T-helper 2 cell treated with Interferon-gamma antibody and Interleukin-4, amounts not matched to agents 5 μg/mL and 100 μg/mL, for 36 hours (primary cell): Measurements from ENCODE around the gene CBY2.

ENCODE experiments used
- DNase-seq: peaks from one replicate; pipeline ENCODE4 v3.0.0; 2021; ENCODE audit warnings: low spot score
- H3K27ac Mint-ChIP-seq: one replicate; pipeline ENCODE4 v1.8.0; 2021; ENCODE audit warnings: mild to moderate bottlenecking, mixed read lengths
- H3K27me3 Mint-ChIP-seq: one replicate; pipeline ENCODE4 v1.8.0; 2021; ENCODE audit warnings: low read depth, mixed read lengths
- H3K36me3 Mint-ChIP-seq: one replicate; pipeline ENCODE4 v1.8.0; 2021; ENCODE audit warnings: low read depth, mixed read lengths
- H3K4me1 Mint-ChIP-seq: one replicate; pipeline ENCODE4 v1.8.0; 2021; ENCODE audit warnings: low read depth, mixed read lengths
- H3K4me3 Mint-ChIP-seq: one replicate; pipeline ENCODE4 v1.8.0; 2022; ENCODE audit warnings: mild to moderate bottlenecking, moderate library complexity, mixed read lengths
- H3K9me3 Mint-ChIP-seq: one replicate; pipeline ENCODE4 v1.8.0; 2021; ENCODE audit warnings: mixed read lengths

The CBY2 gene

DNA sequence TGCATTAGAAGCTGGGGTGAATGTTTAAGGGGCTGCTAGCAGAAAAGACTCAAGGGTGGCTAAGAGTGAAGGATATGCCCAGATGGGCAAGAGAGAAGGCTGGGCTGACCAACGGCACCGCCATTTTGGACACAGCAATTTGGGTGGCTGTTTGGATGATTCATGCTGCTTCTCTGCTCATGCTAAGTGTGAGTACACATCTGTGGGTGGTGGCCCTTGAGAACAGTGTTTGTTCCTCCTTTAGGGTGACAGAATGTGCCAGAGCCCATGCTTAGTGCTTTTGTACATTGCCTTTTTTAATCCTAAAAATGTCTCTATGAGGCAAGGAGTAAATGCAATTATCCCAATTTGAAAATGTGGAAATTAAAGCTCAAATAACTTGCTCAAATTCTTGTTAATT, 9.8 kb downstream of the CBY2 start:
- Mint-ChIP-seq H3K27ac (no peak overlapping the region), H3K4me1 (no peaks in the 10 kb centered on the region), H3K36me3 (no peaks in the 10 kb centered on the region), H3K9me3 (no peaks in the 10 kb centered on the region), H3K27me3 (no peaks in the 10 kb centered on the region), H3K4me3 (no peak overlapping the region)
- no peak for DNase-seq

DNA sequence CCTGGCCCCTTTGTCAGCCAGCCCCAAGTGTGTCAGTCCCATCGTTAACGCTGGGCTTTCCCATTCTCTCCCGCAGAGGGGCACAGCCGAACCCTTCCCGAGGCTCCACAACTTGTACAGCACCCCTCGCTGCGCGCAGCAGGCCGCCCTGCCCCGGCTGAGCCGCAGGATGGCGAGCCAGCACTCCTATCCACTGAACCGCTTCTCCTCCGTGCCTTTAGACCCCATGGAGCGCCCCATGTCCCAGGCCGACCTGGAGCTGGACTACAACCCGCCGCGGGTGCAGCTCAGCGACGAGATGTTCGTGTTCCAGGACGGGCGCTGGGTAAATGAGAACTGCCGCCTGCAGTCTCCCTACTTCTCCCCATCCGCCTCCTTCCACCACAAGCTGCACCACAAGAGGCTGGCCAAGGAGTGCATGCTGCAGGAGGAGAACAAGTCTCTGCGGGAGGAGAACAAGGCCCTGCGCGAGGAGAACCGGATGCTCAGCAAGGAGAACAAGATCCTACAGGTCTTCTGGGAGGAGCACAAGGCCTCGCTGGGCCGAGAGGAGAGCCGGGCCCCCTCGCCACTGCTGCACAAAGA, 11.1 kb downstream of the CBY2 start:
- Mint-ChIP-seq H3K27me3 (peaks cover 4% of the 10 kb centered on the region), H3K27ac (no peak overlapping the region), H3K36me3 (no peaks in the 10 kb centered on the region), H3K4me3 (no peak overlapping the region), H3K9me3 (no peaks in the 10 kb centered on the region), H3K4me1 (no peaks in the 10 kb centered on the region)
- no peak for DNase-seq

DNA sequence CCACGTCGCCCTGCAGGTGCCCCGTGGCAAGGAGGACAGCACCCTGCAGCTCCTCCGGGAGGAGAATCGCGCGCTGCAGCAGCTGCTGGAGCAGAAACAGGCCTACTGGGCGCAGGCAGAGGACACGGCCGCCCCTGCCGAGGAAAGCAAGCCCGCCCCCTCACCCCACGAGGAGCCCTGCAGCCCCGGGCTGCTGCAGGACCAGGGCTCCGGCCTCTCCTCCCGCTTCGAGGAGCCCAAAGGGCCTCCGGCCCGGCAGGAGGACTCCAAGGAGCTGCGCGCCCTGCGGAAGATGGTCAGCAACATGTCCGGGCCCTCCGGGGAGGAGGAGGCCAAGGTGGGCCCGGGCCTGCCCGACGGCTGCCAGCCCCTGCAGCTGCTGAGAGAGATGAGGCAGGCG, 11.6 kb downstream of the CBY2 start:
- no peak overlapping the region for H3K4me3 Mint-ChIP-seq
- peaks cover 5% of the 10 kb centered on the region for H3K27me3 Mint-ChIP-seq
- H3K36me3 Mint-ChIP-seq = no peaks in the 10 kb centered on the region
- no peaks in the 10 kb centered on the region for H3K4me1 Mint-ChIP-seq
- no peak for DNase-seq
- no peaks in the 10 kb centered on the region for H3K9me3 Mint-ChIP-seq
- no peak overlapping the region for H3K27ac Mint-ChIP-seq

DNA sequence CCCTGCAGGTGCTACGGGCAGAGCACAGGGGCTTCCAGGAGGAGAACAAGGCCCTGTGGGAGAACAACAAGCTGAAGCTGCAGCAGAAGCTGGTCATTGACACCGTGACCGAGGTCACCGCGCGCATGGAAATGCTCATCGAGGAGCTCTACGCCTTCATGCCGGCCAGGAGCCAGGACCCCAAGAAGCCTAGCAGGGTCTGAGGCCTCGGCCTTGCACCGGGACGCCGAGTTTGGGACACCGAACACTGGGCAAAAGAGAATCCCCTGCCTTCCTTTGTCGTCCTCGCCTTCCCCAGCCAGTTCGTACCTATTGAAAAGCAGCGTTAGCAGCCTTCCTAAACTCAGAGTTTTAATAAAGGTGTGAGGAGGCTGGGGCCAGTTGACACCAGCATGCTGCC, 12.1 kb downstream of the CBY2 start:
- H3K4me3 Mint-ChIP-seq = no peak overlapping the region
- no peak overlapping the region for H3K27ac Mint-ChIP-seq
- no peaks in the 10 kb centered on the region for H3K9me3 Mint-ChIP-seq
- no peaks in the 10 kb centered on the region for H3K4me1 Mint-ChIP-seq
- no peaks in the 10 kb centered on the region for H3K36me3 Mint-ChIP-seq
- H3K27me3 Mint-ChIP-seq = peaks cover 5% of the 10 kb centered on the region
- no peak for DNase-seq

DNA sequence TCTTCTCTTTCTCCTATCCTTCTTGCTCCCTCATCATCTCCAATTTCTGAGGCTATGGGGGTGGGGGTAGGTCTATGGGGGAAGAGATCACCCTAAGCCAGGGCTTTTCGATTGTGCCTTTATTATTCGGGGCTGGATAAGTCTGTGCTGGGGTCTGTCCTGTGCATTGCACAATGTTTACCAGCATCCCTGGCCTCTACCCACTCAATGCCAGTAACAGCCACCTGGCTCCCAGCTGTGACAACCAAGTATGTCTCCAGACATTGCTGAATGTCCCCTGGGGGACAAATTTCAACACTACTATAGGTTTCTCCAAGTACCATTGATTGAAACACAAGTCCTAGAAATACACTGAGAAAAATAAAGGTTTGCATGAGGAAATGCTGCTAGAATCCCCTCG, 13.2 kb downstream of the CBY2 start:
- Mint-ChIP-seq H3K4me3 (no peak overlapping the region), H3K9me3 (no peaks in the 10 kb centered on the region), H3K27ac (no peak overlapping the region), H3K36me3 (no peaks in the 10 kb centered on the region), H3K27me3 (peaks cover 5% of the 10 kb centered on the region), H3K4me1 (no peaks in the 10 kb centered on the region)
- DNase-seq = no peak

DNA sequence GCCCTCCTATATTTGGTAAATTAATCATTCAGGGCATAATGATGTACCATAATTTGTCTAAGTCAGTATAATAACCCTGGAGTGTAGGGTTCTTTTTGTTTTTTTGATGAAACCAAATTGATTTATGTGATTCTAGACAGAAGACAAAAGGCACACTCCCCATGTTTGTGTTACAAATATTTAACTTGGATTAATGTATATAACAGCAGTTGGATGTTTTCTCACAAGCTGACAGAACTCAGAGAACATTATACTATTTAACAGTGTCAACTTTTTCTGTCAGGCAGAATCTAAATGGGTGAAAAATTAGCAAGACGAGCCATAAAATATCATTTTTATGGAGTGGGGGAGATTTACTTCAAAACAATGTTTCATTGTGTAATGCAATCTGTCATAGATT, 15.2 kb downstream of the CBY2 start:
- no peak for DNase-seq
- no peaks in the 10 kb centered on the region for H3K4me1 Mint-ChIP-seq
- no peaks in the 10 kb centered on the region for H3K9me3 Mint-ChIP-seq

DNA sequence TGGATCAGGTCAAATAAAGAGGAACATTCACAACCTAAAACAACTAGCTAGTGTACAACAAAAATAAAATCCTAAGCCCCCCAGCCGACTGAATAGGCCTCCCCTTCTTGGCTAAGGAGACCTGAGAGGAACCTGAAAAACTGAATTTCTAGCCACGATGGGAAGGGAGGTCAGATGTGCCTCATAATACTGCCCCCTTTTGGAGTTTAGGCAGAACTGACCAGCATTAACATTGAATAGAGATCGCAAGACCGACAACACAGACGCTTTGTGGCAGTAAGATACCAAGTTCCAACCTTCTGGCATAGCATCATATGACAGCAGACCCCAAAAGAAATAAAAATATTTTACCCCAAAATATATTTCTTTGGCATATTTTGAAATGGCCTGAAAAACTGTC, 15.9 kb downstream of the CBY2 start:
- H3K4me1 Mint-ChIP-seq = no peaks in the 10 kb centered on the region
- no peaks in the 10 kb centered on the region for H3K36me3 Mint-ChIP-seq
- no peak overlapping the region for H3K27ac Mint-ChIP-seq
- no peaks in the 10 kb centered on the region for H3K9me3 Mint-ChIP-seq
- no peak overlapping the region for H3K4me3 Mint-ChIP-seq
- H3K27me3 Mint-ChIP-seq = peaks cover 5% of the 10 kb centered on the region
- DNase-seq = no peak

More for the DNA sequence above, 15.2 kb downstream of the CBY2 start:
- H3K4me3 Mint-ChIP-seq = no peak overlapping the region
- no peak overlapping the region for H3K27ac Mint-ChIP-seq
- no peaks in the 10 kb centered on the region for H3K36me3 Mint-ChIP-seq
- H3K27me3 Mint-ChIP-seq = peaks cover 5% of the 10 kb centered on the region

DNA sequence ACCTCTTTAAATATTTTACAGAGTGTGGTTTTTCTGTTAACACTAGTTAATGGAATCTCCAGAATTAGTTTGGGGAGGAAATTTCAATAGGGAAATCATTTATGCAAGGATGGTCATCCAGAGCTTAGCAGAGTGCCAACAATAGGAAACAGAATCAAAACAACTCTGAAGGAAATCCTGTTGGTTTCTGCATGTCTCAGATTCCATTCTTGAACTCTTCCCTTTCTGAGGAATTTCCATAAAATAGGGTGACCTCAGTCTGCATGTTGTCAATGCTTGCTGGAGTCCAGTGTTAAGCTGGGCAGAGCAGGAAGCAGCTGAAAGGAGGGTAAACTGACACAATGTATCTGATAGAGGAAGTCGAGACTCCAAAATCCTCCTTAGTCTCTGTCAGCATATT, 16.9 kb downstream of the CBY2 start:
- no peak for DNase-seq
- Mint-ChIP-seq H3K36me3 (no peaks in the 10 kb centered on the region), H3K9me3 (no peaks in the 10 kb centered on the region), H3K4me3 (no peak overlapping the region), H3K27me3 (peaks cover 5% of the 10 kb centered on the region), H3K4me1 (no peaks in the 10 kb centered on the region), H3K27ac (no peak overlapping the region)

DNA sequence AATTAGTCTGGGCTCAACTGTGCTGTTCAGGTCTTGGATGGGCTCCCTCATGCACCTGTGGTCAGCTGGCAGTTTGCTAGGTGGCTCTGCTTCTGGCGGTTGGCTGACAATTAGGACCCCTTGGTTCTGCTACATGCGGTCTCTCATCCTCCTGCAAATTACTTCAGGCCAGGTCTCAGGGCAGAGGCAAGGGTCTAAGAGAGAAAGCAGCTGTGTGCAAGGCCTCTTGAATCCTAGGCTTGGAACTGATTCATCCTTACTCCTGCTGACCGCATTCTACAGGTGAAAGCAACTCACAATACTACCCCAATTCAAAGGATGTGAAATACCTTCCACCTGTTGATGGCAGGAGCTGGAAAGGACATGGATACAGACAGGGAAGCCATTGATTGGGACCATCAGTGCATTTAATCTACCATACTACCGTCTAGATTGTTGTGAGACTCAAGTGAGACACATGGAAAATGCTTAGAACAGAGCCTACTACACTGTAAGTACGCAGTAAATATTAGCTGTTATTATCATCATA, 19.1 kb downstream of the CBY2 start:
- H3K4me1 Mint-ChIP-seq = no peaks in the 10 kb centered on the region
- H3K4me3 Mint-ChIP-seq = no peak overlapping the region
- H3K36me3 Mint-ChIP-seq = no peaks in the 10 kb centered on the region
- DNase-seq = no peak
- H3K27ac Mint-ChIP-seq = no peak overlapping the region
- peaks cover 5% of the 10 kb centered on the region for H3K27me3 Mint-ChIP-seq
- no peaks in the 10 kb centered on the region for H3K9me3 Mint-ChIP-seq

DNA sequence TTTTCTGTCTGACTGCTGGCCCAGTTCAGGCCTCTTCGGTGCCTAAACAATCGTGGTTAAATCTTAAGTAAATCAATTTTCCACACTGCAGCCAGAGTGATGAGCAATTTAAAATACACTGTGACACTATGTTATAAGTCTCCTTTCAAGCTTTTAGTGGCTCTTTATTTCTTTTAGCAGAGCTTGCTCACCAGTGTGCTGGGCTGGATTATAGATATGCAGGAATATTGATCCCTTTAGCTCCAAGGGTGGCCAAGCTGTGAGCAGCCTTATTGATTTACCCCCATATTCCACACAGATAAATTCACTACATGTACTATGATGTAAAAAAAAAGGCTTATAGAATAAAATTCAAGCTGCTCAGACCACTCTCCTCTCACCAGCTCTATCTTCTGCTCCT, 21.7 kb downstream of the CBY2 start:
- Mint-ChIP-seq H3K9me3 (no peaks in the 10 kb centered on the region), H3K4me1 (no peaks in the 10 kb centered on the region), H3K36me3 (no peaks in the 10 kb centered on the region), H3K4me3 (no peak overlapping the region), H3K27ac (no peak overlapping the region), H3K27me3 (no peaks in the 10 kb centered on the region)
- no peak for DNase-seq

DNA sequence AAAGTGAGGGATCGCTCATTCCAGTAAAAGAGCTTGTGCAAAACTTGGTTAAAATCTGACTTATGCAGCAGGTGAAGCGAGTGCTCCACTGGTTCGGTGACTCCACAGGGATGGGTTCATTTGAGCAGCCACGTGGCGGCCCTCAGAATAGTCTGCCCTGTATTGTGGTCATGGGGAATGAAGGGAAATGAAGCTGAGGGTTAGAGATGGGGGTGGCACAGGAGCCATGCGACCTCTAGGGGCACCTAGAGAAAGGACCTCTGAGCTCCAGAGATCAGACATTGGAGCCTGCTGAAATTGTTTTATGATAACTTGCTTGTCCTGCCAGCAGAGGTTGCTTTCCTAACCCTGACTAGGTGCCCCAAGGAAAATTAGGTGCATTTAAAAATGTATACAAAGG, 26.6 kb downstream of the CBY2 start:
- Mint-ChIP-seq H3K4me1 (no peaks in the 10 kb centered on the region), H3K36me3 (no peaks in the 10 kb centered on the region), H3K9me3 (no peaks in the 10 kb centered on the region), H3K4me3 (no peak overlapping the region), H3K27me3 (peaks cover 4% of the 10 kb centered on the region), H3K27ac (no peak overlapping the region)
- DNase-seq = no peak

DNA sequence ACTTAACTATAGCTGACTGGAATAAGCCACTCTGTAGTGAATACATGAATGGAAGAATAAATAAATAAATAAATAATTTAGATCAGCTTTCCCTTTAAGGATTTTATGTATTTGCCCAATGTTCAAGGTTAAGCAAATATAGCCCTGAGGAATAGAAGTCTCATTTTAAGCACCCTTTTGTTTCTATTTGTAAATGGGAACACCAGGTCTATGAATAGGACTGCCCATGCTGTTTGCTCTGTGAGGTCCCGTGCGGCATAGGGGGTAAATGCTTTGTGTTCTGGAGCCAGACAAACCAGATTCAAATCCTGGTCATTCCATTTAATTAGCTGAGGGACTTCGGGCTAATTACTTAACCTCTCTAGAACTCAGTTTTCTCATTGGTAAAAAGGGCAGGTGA, 29.3 kb downstream of the CBY2 start:
- Mint-ChIP-seq H3K27me3 (peaks cover 7% of the 10 kb centered on the region), H3K9me3 (peaks cover 3% of the 10 kb centered on the region), H3K4me1 (no peaks in the 10 kb centered on the region), H3K27ac (no peak overlapping the region), H3K4me3 (no peak overlapping the region), H3K36me3 (no peaks in the 10 kb centered on the region)
- no peak for DNase-seq

DNA sequence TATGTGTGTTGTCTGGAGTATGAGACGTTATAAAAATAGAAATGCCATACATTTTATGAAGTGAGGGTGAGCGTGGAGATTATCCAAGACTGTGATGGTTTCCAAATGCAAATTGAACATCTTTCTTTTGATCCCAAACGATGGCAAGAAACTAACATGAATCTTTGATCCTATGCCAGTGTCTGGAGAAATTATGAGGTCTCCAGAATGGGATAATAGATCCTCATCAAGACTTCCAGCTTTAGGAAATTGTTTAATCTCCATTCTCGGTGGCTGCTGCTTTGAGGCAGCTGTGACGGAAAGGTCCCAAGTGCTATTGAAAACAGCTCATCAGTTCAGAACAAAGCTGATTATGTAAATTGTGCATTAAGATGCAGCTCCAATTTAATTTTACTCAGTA, 30.8 kb downstream of the CBY2 start:
- peaks cover 4% of the 10 kb centered on the region for H3K4me1 Mint-ChIP-seq
- no peak overlapping the region for H3K27ac Mint-ChIP-seq
- H3K36me3 Mint-ChIP-seq = no peaks in the 10 kb centered on the region
- H3K4me3 Mint-ChIP-seq = no peak overlapping the region
- H3K27me3 Mint-ChIP-seq = peaks cover 7% of the 10 kb centered on the region
- DNase-seq = no peak
- H3K9me3 Mint-ChIP-seq = peaks cover 3% of the 10 kb centered on the region

DNA sequence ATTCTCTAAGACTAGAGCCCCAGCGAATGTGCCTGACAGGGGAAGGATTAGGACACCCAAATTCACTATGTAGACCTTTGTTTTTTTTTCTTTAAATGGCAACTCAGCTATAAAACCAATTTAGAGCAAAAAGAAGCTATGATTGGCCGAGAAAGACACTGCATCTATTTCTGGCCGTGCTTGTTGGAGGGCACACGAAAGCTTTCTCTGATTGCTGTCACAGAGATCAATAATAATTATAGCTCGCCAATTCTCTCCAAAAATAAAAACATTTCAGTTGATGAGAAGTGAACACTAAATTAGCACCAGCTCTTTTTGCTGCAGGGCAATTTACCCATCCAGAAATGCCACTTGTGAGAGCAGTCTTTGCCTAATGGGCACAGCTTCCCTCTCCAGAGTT, 31.2 kb downstream of the CBY2 start:
- H3K4me1 Mint-ChIP-seq = peaks cover 4% of the 10 kb centered on the region
- no peaks in the 10 kb centered on the region for H3K36me3 Mint-ChIP-seq
- DNase-seq = no peak
- H3K27me3 Mint-ChIP-seq = peaks cover 7% of the 10 kb centered on the region
- no peak overlapping the region for H3K27ac Mint-ChIP-seq
- H3K4me3 Mint-ChIP-seq = no peak overlapping the region
- H3K9me3 Mint-ChIP-seq = peaks cover 3% of the 10 kb centered on the region

DNA sequence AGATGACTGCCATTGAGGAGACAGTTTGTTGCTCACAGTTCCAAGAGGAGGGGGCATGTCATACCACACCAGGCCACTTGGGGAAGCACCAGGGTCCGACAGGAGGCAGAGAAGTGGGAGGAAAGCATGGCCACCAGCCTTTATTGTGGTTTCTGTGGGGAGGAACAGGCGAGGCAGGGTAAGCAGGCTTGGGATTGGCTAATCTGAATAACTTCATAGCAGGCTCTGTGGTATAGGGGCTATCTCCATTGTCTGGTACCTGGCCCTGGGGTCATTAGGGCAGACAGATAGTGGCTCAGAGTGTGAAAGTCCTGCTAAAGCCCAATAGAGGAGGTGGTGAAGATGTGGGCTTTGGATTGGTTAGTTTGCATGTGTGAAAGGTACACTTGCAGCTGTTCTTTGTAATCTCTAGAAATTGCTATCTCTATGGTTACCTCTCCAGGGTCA, 35.5 kb downstream of the CBY2 start:
- peaks cover 4% of the 10 kb centered on the region for H3K4me1 Mint-ChIP-seq
- no peaks in the 10 kb centered on the region for H3K36me3 Mint-ChIP-seq
- peaks cover 3% of the 10 kb centered on the region for H3K9me3 Mint-ChIP-seq
- no peak overlapping the region for H3K4me3 Mint-ChIP-seq
- peaks cover 3% of the 10 kb centered on the region for H3K27me3 Mint-ChIP-seq
- H3K27ac Mint-ChIP-seq = no peak overlapping the region
- no peak for DNase-seq
